HepG2 (cell line): ENCODE results near the gene SNAP23. TPM values are rescaled to one million over a fixed set of nuclear protein-coding genes. Genes with fewer than 3 reads are reported as not detected.

Source experiments
- ATAC-seq: fragments of 200-7000 bp; cut with Tn5 transposase; 3 replicates; pipeline ENCODE4 v1.9.1; 2020; ENCODE audit warnings: mild to moderate bottlenecking, moderate library complexity
- BruUV-seq: library from RNA; stranded (reverse); fragments of 400-500 nt; replicated peaks from 2 replicates; lab custom pipeline; 2021; lab: Mats Ljungman, UMichigan
- CTCF ChIA-PET: fragments of 300-600 bp; formaldehyde crosslinking; extraction: SDS; loops from one replicate; lab custom pipeline; 2021; ENCODE audit warnings: low total read pairs, inconsistent platforms, low intra/inter-chr PET ratio; lab: Yijun Ruan, JAX
- POLR2A ChIA-PET: fragments of 350-600 bp; sonication (Branson Sonifier 250); formaldehyde crosslinking; loops from one replicate; lab custom pipeline; 2020; ENCODE audit warnings: antibody characterized with exemption, inconsistent platforms; lab: Yijun Ruan, JAX
- DNase-seq: peaks from one replicate; pipeline ENCODE4 v3.0.0-alpha.2; 2015; ENCODE audit warnings: low spot score
- FAIRE-seq: peaks from 3 replicates; lab custom pipeline; 2011; peaks lifted over from hg19 to GRCh38; lab: Jason Lieb, UNC
- H2AFZ ChIP-seq: one replicate; pipeline ENCODE4 v1.6.1; 2011; ENCODE audit warnings: low read length, inconsistent platforms
- H3K27ac ChIP-seq: fragments of 300-600 bp; 3 replicates; pipeline ENCODE4 v1.8.0; 2011; ENCODE audit warnings: mixed run types, mild to moderate bottlenecking, mixed read lengths, low read length, inconsistent platforms; ENCODE audit not compliant: insufficient read depth; ENCODE audit errors: extremely low read length
- H3K27me3 ChIP-seq, 2 experiments: fragments of 200-600 bp in 1 of 2; 2 replicates in 1 of 2; 3 replicates in 1 of 2; pipeline versions ENCODE4 v1.6.0 to v1.8.0; 2011; ENCODE audit warnings: low read length in 2 of 2, mild to moderate bottlenecking in 2 of 2, moderate library complexity in 2 of 2, inconsistent platforms in 1 of 2; ENCODE audit not compliant: insufficient read depth in 2 of 2, control insufficient read depth in 1 of 2
- H3K36me3 ChIP-seq, 2 experiments: fragments of 200-600 bp in 1 of 2; replicated peaks in 1 of 2; 2 replicates in 1 of 2; 3 replicates in 1 of 2; pipeline versions ENCODE4 v1.5.1 to v1.8.0; 2011; ENCODE audit warnings: low read length in 2 of 2, inconsistent platforms in 1 of 2; ENCODE audit not compliant: insufficient read depth in 2 of 2, control insufficient read depth in 1 of 2
- H3K4me1 ChIP-seq: 2 replicates; pipeline ENCODE4 v1.5.1; 2012; ENCODE audit warnings: low read length, inconsistent platforms; ENCODE audit not compliant: insufficient read depth
- H3K4me2 ChIP-seq: 2 replicates; pipeline ENCODE4 v1.6.0; 2011; ENCODE audit warnings: low read depth, low read length, inconsistent platforms
- H3K4me3 ChIP-seq, 3 experiments: fragments of 200-600 bp in 1 of 3; sonication (generic), shearing (Covaris generic) in 1 of 3; replicated peaks in 1 of 3; 2 replicates each; pipeline ENCODE4 v1.5.1; 2011 to 2016; ENCODE audit warnings: low read length in 3 of 3, inconsistent platforms in 2 of 3, low read depth in 2 of 3, mild to moderate bottlenecking in 2 of 3, control low read depth in 1 of 3, mixed read lengths in 1 of 3; ENCODE audit not compliant: insufficient read depth in 1 of 3
- H3K79me2 ChIP-seq: one replicate; pipeline ENCODE4 v1.6.1; 2011; ENCODE audit warnings: low read length, inconsistent platforms; ENCODE audit not compliant: insufficient read depth
- H3K9ac ChIP-seq: 2 replicates; pipeline ENCODE4 v1.6.0; 2011; ENCODE audit warnings: mild to moderate bottlenecking, low read depth, low read length, inconsistent platforms; ENCODE audit not compliant: insufficient read depth
- H3K9me3 ChIP-seq: 2 replicates; pipeline ENCODE4 v1.5.1; 2012; ENCODE audit warnings: mild to moderate bottlenecking, low read length
- H4K20me1 ChIP-seq: 2 replicates; pipeline ENCODE4 v1.6.0; 2011; ENCODE audit warnings: inconsistent platforms, mild to moderate bottlenecking, low read length, moderate library complexity; ENCODE audit not compliant: insufficient read depth
- FOXA1 ChIP-seq, 2 experiments: fragments of 450-650 bp in 1 of 2; sonication (generic) in 1 of 2; formaldehyde crosslinking in 1 of 2; IDR thresholded peaks; 2 replicates each; pipeline versions ENCODE4 v1.4.0 to v1.6.1; 2016 to 2020; ENCODE audit warnings: missing genetic modification reagents in 1 of 2
- HNRNPK ChIP-seq: fragments of 200-400 bp; formaldehyde crosslinking; IDR thresholded peaks from 2 replicates; pipeline ENCODE4 v1.6.1; 2018; ENCODE audit warnings: low read length, low read depth, moderate library complexity, mild to moderate bottlenecking; ENCODE audit not compliant: poor library complexity, severe bottlenecking
- KLF16 ChIP-seq, 2 experiments: sonication (generic) in 1 of 2; formaldehyde crosslinking in 1 of 2; IDR thresholded peaks; 2 replicates each; pipeline versions ENCODE4 v1.6.1 to v1.8.0; 2016 to 2023; ENCODE audit warnings: missing genetic modification reagents in 2 of 2, missing compliant biosample characterization in 1 of 2
- MAF1 ChIP-seq: sonication (generic); formaldehyde crosslinking; IDR thresholded peaks from 2 replicates; pipeline ENCODE4 v1.5.0; 2020; ENCODE audit warnings: missing genetic modification reagents, borderline replicate concordance
- SP2 ChIP-seq: sonication (generic); formaldehyde crosslinking; IDR thresholded peaks from 2 replicates; pipeline ENCODE4 v1.5.1; 2020; ENCODE audit warnings: mild to moderate bottlenecking, missing genetic modification reagents
- ZBTB4 ChIP-seq: sonication (generic); formaldehyde crosslinking; IDR thresholded peaks from 2 replicates; pipeline ENCODE4 v1.4.0; 2020; ENCODE audit warnings: missing genetic modification reagents, mild to moderate bottlenecking, borderline replicate concordance
- ZFP1 ChIP-seq: IDR thresholded peaks from 2 replicates; pipeline ENCODE4 v1.6.1; 2016
- ZNF7 ChIP-seq: IDR thresholded peaks from 2 replicates; pipeline ENCODE4 v1.6.1; 2016; ENCODE audit warnings: missing biosample characterization, missing genetic modification reagents
- WGBS: methylation state at CpG from one replicate; pipeline ENCODE4 v1.1.6; 2017; ENCODE audit warnings: low lambda C conversion rate; 5-methylcytosine and 5-hydroxymethylcytosine counted together
- in situ Hi-C: cut with HindIII; loops from 2 replicates; pipeline ENCODE4 v1.10.0; 2017; ENCODE audit warnings: low pct_unique_long_range_greater_than_20kb; ENCODE audit not compliant: extremely low pct_ligation_motif_present
- intact Hi-C: fragments of 100-400 bp; cut with micrococcal nuclease; formaldehyde crosslinking; loops from one replicate; pipeline ENCODE4 v1.10.0; 2022; ENCODE audit not compliant: unreplicated experiment
- polyA plus RNA-seq, 8 experiments: library from polyadenylated mRNA; depleted of rRNA in 3 of 8; stranded (reverse) in 7 of 8; unstranded in 1 of 8; fragments of >200 nt; fragmentation: Illumina TruSeq in 4 of 8; extraction: Trizol in 4 of 8; gene quantifications; 2 replicates each; pipeline versions ENCODE4 v1.2.1 to v1.2.3, GENCODE V29; 2011 to 2016; ENCODE audit warnings: low read depth in 4 of 8, missing spikeins in 1 of 8, mixed read lengths in 1 of 8; ENCODE audit not compliant: insufficient read depth in 1 of 8
- total RNA-seq, 5 experiments: library from RNA; depleted of rRNA; stranded (reverse); fragments of >200 nt; fragmentation: Illumina TruSeq; extraction: Trizol; gene quantifications; 2 replicates each; pipeline ENCODE4 v1.2.3, GENCODE V29; 2016; ENCODE audit warnings: low read depth in 1 of 5

SNAP23 gene
- total and polyA plus RNA-seq, 2 of the 13 experiments (the other 11 are each of a cell fraction or from before 2014, with no cell fraction given): 37.0 to 101 TPM

DNA sequence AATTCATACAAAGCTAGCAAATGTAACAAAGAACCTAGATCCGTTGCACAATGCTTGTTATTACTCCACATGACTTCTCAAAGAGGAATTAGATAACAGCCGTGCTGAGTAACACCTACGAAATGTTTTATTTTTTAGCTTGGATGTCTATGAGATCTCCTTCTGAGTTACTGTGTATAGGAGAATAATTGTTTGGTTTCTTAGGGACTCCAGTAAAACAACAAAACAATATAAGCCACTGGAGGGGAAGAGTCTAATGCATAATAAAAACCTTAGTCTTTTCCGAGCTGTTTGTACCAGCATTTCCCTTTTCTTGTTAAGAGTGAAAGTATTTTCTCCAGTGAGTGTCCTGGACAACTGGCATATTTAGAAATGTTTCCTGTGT, 15.6 kb downstream of the SNAP23 start (continued):
- no peak for TF ChIP-seq ZBTB4
- TF ChIP-seq ZFP1 (CRISPR knock-in tag): no peak
- no peak for TF ChIP-seq MAF1 (CRISPR knock-in tag)
- no peak for TF ChIP-seq ZNF7 (CRISPR knock-in tag)
- no peak for TF ChIP-seq KLF16 (CRISPR knock-in tag; IDR thresholded peaks at IDR 0.05)
- no peak for TF ChIP-seq SP2

DNA sequence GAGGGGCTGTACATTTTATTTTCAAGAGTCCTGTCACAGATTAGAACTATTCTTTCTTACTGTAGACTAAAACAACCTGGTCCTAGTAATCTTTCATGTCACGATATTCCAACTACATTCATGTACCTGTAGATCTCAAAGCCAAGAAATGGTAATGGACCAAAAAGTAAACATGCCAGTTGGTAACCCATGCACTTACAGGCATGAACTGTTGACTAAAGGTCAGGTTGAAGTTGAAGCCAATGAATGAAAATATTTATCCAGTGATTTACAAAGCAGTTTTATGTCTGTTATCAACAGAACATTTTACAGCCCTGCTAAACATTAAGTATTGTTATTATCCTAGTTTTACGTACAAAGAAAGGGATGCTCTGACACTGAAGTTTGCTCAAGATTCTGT, 27.9 kb downstream of the SNAP23 start:
- Histone ChIP-seq H3K9ac (no peak overlapping the region), H3K9me3 (no peaks in the 10 kb centered on the region), H3K27ac (no peak overlapping the region), H3K4me3 (no peak overlapping the region), H4K20me1 (no peaks in the 10 kb centered on the region), H3K4me1 (peaks cover 9% of the 10 kb centered on the region), H3K27me3 (no peaks in the 10 kb centered on the region), H3K79me2 (no peaks in the 10 kb centered on the region), H3K4me2 (no peak overlapping the region), H2AFZ (no peak overlapping the region), H3K36me3 (peaks cover 1 to 26% of the 10 kb centered on the region in 2 experiments; a peak in 4 of 5 replicates)
- DNase-seq: no peak
- in situ Hi-C loops (no loop called here), intact Hi-C loops (no loop called here)
- FAIRE-seq: no peak
- TF ChIP-seq FOXA1 (IDR thresholded peaks at IDR 0.05): no peak
- TF ChIP-seq FOXA1 (CRISPR knock-in tag; IDR thresholded peaks at IDR 0.05): peak; percentile 29; the same call in 1 of the 2 replicates
- no peak for TF ChIP-seq HNRNPK
- POLR2A ChIA-PET: no interaction called here
- BruUV-seq: no TSS peak
- CTCF ChIA-PET: no interaction called here
- ATAC-seq: no peak
- 95% methylated on average over 2 of the region's 2 CpGs for WGBS
